Activated CD8-positive, alpha-beta memory T cell treated with anti-CD3 and anti-CD28 coated beads for 36 hours (primary cell): ENCODE measurements around the gene NOL4L. TPM values are rescaled to one million over a fixed set of nuclear protein-coding genes. Genes with fewer than 3 reads are reported as not detected.

Source experiments
- CTCF ChIA-PET: fragments of 350-600 bp; sonication (Branson Sonifier 250); formaldehyde crosslinking; loops from one replicate; lab custom pipeline; 2021; ENCODE audit warnings: antibody characterized with exemption; lab: Charles Lee
- POLR2A ChIA-PET: fragments of 350-600 bp; sonication (Branson Sonifier 250); formaldehyde crosslinking; loops from one replicate; lab custom pipeline; 2021; ENCODE audit warnings: antibody characterized with exemption; lab: Charles Lee
- total RNA-seq, 2 experiments: library from RNA; stranded (reverse); gene quantifications; one replicate each; pipeline ENCODE4 v1.2.3, GENCODE V29; 2021

NOL4L gene
- total RNA-seq, 2 experiments from 2014 or later = 9.9 to 10.9 TPM

DNA sequence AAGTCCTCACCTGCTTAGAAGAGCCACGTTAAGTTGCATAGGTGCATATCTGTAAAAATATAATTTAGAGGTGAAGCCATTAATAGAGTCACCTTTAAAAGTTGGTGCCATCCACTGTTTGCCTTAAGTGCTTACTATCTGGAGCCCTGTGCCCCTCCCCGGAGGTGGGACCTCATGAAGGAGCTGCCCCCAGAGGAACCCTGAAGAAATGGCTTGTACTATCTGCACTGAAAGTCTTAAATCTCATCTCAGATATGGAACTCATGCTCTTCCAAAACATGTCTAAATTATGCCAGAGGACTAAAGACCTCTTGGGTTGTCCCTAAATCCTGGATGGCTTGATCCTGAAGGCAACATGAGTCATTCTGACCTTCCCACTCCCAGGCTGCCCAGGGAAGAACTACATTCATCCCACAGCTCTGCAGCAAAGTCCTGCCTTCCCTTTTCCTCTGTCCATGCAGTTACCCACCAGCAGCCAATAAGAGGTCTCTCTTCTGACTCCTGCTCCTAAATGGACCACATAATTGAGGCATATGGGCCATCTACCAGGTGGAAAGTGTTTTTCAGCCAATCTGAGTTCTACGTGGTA is 141.7 kb downstream of the NOL4L start:
- ChIA-PET CTCF (no interaction called here), POLR2A (no interaction called here)

DNA sequence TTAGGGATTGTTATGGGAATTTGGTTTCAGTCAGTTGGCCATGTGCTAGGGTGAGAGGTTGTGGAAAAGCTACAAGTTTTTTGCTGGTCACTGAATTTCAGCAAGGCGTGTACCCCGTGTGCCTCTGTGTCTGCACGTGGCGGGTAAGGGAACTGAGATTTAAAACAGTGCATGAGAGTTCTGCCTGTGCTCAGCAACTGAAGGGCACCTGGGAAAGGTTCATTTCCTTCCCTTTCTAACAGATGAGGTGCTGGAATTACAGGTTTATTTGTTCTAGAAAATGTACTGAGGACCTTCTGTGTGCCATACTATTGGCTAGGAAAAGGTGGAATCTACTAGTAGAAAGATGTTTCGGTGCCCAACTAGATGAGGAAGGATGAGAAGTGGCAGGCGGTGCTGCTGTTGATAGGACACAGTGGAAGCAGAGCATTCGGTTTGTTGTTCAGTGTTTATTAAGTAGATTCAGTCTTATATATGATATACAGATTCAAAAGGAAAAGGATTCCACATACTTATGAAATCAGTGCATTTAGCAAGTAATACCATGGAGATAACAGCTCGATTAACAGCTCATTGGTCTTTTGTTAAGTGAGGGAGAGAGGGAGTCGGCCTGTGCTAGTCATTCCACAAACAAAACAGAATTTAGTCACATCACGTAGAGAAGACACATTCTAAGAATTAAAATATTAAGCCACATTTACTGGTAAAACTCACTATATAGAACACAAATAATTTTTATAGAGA is 142.3 kb downstream of the NOL4L start:
- ChIA-PET CTCF (no interaction called here), POLR2A (no interaction called here)

DNA sequence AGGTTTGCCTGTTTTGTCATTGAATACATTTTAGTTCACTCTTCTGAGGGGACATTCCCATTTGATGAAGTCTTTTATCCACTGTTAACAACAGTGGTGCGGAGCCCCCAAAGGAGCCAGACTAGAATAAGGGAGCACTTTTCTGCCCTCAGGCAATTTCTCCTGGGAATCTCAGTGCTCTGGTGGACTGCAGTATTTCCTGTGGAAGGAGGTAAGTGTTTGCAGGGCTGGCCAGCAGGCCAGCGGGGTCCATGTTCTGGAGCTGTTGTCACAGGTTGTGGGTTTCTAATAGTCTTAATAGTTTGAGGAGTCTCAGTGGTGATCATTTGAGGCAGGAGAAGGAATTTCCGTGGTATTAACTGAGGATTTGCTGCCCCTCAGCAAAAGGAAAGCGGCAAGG is 143.5 kb downstream of the NOL4L start:
- ChIA-PET CTCF (no interaction called here), POLR2A (no interaction called here)

DNA sequence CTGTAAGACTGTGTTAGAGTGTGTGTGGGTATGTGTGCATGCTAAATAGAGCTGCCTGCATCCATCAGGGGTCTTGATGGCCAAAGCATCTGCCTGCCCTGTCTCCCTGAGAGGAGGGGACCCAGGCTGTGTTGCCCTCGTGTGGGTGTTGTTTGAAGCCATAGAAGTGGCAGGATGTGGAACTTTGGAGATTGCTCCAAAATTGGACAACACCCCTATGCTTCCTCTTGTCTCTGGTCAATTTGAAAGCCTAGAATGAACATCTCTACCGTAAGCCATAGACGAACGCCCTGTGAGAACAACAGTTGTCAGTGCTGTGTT is 144.4 kb downstream of the NOL4L start:
- ChIA-PET POLR2A (no interaction called here), CTCF (no interaction called here)

DNA sequence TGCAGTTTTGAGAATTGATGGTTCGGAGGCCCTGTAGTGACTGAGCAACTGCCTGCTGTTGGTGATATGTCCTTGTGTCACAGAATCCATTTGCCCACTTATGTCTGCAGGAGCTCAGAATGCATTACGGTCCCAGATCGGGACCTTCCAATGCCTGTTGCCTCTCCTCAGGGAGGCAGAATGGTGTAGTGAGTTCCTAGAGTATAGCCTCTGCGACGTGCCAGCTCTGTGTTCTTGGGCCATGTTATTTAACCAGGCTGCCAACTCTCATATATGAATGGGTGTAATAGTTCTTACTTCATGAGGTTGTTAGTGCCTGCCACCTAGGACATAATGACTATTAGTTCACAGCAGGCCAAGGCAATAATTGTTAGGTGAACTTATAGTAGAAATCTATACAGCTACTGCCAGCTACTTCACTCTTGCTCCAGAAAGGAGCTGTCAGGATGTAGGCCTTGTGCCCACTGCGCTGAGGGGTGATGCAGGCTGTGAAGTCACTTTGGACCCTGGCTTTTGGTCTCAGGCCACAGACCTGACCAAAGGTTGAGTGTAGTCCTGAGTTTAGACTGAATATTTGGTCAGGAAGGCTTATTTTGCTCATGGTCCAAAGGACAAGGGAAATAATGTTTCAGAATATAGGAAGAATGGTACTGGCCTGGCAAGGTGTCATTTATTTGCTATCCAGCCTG is 144.9 kb downstream of the NOL4L start:
- ChIA-PET POLR2A (interaction anchor here (1.3 kb wide), 1 partner anchor 32 kb away, joined by 3 read pairs; no protein-coding TSS in a partner anchor), CTCF (no interaction called here)

DNA sequence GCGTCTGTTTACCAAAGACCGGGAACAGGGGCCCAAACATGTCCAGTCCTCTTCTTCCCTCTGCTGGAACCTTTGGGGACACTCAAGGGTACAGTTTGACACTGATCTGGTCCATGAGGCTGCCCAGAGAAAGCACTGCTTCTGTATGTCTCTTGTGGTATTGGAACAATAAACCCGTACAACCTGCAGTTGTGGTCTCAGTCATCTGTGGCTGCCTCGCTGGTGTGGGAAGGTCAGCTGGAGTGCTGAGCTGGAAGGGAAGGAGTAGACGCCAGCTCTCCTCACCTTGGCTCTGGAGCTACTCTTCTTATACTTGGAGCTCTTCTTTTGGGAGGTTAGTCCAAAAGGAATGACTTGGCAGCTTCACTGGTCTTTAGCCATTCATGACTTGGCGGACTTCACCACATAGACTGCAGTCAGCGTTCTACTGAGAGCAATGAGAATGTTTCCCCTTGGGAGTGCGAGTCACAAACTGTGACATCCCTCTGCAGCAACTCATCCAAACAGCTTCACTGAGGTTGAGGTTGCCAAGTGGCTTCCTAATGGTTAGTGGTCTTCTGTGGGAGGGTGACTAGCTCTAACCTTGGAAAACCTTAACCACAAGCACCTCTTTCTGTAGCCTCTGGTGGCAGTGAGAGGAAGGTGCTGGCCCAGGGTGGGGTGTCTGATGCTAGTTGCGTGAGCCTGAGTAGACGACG is 145.9 kb downstream of the NOL4L start:
- ChIA-PET CTCF (no interaction called here), POLR2A (interaction anchor here (0.5 to 1.3 kb wide), 2 partner anchors 31 to 209 kb away, joined by 3 read pairs; no protein-coding TSS in a partner anchor)

DNA sequence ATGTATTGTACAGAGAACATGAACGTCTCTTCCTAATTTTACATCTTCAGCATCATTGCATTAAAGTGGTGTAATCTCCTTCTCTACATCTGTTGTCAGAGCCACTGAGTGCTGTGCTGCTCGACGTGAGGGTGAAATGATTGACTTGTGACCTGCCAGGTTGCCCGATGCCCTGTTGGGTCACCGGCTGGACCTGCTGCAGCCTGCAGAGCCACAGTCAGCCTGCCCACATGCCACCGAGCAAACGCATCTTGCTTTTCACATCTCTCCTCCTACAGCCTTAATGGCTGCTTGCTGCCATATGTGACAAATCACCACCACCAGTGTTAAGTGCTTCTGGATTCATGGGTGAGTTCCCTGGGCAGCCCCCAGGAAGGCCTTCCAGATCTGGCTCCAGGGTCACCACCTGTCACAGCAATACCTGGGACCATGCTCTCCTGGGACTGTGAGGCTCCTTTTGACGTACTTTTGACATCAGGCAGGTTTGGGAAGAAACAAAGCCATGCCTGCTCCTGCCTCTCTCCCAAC is 146.7 kb downstream of the NOL4L start:
- ChIA-PET POLR2A (no interaction called here), CTCF (interaction anchor here (1.0 kb wide), 1 partner anchor 16 kb away, joined by 3 read pairs; no protein-coding TSS in a partner anchor)

DNA sequence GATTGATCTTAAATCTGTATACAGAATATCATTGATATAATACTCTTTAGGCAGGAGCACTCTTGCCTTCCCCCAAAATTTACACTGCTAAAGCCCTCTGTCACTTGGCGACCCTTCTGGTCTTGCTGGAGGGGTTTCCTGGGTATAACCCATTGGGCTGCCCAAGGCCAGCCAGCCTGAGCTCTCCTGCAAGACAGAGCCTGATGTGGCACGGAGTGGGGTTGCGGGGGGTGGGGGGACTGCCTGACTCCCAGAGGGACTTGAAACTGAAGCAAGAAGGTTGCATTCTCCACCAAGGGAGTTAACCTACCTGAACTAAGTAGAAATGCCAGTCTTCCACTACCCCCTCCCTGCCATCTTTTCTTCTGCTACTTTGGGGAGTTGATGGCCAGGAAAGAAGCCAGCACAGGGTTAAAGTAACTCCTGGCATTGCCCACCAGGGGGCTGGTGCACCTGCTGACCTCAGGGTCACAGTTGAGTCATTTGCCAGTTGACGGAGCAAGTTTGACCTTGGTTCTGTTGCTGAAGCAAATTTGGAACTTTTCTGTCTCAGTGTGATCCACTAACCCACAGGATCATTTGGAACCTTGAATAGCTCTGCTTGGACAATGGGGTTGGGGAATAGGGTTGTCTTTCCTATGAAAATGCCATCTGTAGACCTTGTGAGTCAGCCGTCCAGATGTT is 147.6 kb downstream of the NOL4L start:
- POLR2A ChIA-PET = interaction anchor here (0.6 kb wide), 1 partner anchor 306 kb away, joined by 3 read pairs; no protein-coding TSS in a partner anchor
- CTCF ChIA-PET = interaction anchor here (1.0 kb wide), 1 partner anchor 15 kb away, joined by 3 read pairs; no protein-coding TSS in a partner anchor

DNA sequence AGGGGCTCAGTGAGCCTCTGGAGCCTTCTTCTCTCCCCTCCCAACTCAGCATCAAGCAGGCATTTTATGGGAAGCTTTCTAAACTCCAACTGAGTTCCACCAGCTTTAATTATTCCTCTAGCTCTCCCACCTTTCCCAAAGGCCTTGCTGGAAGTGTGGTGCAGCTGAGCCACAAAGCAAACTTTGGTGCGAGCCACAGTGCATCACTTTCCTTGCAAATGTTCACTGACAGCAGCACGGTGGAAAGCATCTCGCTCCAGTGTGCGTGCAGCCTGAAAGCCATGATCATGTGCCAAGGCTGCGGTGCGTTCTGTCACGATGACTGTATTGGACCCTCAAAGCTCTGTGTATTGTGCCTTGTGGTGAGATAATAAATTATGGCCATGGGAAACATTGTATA is 148.2 kb downstream of the NOL4L start:
- ChIA-PET CTCF (no interaction called here), POLR2A (interaction anchor here (0.6 kb wide), 1 partner anchor 307 kb away, joined by 3 read pairs; no protein-coding TSS in a partner anchor)

DNA sequence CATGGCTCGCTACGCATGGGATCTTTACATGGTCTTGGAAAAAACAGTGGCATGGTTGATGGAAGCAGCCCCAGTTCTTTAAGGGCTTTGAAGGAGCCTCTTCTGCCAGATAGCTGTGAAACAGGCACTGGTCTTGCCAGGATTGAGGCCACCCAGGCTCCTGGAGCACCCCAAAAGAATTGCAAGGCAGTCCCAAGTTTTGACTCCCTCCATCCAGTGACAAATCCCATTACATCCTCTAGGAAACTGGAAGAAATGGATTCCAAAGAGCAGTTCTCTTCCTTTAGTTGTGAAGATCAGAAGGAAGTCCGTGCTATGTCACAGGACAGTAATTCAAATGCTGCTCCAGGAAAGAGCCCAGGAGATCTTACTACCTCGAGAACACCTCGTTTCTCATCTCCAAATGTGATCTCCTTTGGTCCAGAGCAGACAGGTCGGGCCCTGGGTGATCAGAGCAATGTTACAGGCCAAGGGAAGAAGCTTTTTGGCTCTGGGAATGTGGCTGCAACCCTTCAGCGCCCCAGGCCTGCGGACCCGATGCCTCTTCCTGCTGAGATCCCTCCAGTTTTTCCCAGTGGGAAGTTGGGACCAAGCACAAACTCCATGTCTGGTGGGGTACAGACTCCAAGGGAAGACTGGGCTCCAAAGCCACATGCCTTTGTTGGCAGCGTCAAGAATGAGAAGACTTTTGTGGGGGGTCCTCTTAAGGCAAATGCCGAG is 148.8 kb downstream of the NOL4L start:
- ChIA-PET CTCF (no interaction called here), POLR2A (interaction anchor here (0.6 kb wide), 2 partner anchors 18 to 274 kb away, joined by 3 to 8 read pairs; no protein-coding TSS in a partner anchor)

DNA sequence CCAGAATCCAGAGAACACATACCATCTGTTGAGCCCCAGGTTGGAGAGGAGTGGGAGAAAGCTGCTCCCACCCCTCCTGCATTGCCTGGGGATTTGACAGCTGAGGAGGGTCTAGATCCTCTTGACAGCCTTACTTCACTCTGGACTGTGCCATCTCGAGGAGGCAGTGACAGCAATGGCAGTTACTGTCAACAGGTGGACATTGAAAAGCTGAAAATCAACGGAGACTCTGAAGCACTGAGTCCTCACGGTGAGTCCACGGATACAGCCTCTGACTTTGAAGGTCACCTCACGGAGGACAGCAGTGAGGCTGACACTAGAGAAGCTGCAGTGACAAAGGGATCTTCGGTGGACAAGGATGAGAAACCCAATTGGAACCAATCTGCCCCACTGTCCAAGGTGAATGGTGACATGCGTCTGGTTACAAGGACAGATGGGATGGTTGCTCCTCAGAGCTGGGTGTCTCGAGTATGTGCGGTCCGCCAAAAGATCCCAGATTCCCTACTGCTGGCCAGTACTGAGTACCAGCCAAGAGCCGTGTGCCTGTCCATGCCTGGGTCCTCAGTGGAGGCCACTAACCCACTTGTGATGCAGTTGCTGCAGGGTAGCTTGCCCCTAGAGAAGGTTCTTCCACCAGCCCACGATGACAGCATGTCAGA is 149.6 kb downstream of the NOL4L start:
- ChIA-PET POLR2A (interaction anchor here (0.6 kb wide), 2 partner anchors 17 to 274 kb away, joined by 3 to 8 read pairs; no protein-coding TSS in a partner anchor), CTCF (no interaction called here)

DNA sequence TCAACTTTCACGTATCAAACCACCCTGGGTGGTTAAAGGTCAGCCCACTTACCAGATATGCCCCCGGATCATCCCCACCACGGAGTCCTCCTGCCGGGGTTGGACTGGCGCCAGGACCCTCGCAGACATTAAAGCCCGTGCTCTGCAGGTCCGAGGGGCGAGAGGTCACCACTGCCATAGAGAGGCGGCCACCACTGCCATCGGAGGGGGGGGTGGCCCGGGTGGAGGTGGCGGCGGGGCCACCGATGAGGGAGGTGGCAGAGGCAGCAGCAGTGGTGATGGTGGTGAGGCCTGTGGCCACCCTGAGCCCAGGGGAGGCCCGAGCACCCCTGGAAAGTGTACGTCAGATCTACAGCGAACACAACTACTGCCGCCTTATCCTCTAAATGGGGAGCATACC is 150.7 kb downstream of the NOL4L start:
- CTCF ChIA-PET = no interaction called here
- POLR2A ChIA-PET = no interaction called here

DNA sequence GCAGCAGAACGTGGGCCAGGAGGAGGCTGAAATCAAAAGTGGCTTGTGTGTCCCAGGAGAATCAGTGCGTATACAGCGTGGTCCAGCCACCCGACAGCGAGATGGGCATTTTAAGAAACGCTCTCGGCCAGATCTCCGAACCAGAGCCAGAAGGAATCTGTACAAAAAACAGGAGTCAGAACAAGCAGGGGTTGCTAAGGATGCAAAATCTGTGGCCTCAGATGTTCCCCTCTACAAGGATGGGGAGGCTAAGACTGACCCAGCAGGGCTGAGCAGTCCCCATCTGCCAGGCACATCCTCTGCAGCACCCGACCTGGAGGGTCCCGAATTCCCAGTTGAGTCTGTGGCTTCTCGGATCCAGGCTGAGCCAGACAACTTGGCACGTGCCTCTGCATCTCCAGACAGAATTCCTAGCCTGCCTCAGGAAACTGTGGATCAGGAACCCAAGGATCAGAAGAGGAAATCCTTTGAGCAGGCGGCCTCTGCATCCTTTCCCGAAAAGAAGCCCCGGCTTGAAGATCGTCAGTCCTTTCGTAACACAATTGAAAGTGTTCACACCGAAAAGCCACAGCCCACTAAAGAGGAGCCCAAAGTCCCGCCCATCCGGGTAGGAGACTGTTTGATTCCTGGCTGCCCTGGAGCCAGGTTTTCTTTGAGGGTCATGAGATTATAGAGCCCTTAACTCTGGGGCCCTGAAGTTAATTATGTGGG is 151.7 kb downstream of the NOL4L start:
- ChIA-PET POLR2A (no interaction called here), CTCF (no interaction called here)

DNA sequence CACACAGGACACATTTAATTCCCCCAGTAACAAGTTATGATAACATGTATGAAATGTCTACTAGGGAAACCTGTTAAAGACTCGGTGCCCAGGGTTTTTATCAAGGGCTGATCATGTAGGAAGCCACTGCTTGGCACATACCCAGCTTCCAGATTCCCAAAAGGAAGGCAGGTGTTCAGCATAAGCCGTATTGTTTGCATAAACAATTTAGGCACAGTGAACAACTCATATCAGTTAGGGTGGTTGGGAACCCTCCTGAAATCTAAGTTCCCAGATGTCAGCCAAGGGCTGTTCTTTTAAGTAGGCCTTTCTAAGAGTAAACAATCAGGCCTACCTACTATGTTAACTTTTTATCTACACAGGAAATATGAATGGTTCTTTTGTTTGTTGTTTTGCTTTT is 152.9 kb downstream of the NOL4L start:
- CTCF ChIA-PET = no interaction called here
- POLR2A ChIA-PET = no interaction called here

DNA sequence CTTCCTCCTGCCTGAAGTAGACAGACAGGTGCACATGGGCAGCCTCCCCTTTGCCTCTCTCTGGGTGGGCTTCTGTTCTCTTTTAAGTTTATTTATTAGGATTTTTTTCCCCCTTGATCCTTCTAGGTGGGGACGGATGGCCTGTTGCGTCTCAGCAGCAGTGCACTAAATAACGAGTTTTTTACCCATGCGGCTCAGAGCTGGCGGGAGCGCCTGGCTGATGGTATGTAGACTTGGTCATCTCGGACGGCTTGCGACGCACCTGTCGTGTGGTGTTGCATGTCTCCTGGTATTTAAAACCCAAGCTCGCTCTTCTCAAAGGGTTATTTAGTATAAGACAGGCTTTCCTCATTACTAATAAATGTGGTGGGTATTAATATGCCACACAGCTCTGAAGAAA is 153.7 kb downstream of the NOL4L start:
- POLR2A ChIA-PET = no interaction called here
- CTCF ChIA-PET = no interaction called here

DNA sequence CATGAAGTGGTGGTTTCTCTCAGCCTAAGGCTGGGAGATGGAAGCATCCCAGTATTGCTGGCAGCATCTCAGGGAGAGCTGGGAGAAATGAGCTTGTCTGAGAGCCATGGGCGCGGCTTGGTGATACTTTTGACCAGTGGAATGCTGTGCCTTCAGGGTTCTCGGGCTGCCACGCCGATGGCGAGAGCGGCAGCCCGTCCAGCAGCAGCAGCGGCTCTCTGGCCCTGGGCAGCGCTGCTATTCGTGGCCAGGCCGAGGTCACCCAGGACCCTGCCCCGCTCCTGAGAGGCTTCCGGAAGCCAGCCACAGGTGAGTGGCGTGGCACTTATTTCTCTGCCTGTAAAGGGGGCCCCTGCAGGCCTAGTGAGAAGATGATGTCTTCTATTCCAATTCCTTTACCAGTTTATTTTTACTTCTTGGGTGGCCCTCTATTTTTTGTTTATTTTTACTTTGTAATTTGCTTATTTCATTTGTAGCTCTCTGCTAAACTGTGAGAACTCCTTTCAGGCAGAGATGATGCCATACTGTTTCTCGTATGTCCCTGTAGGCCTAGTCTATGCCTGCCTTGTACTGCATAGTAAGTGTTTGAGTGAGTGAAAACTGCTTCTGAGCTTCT is 155.3 kb downstream of the NOL4L start:
- CTCF ChIA-PET = no interaction called here
- POLR2A ChIA-PET = no interaction called here

DNA sequence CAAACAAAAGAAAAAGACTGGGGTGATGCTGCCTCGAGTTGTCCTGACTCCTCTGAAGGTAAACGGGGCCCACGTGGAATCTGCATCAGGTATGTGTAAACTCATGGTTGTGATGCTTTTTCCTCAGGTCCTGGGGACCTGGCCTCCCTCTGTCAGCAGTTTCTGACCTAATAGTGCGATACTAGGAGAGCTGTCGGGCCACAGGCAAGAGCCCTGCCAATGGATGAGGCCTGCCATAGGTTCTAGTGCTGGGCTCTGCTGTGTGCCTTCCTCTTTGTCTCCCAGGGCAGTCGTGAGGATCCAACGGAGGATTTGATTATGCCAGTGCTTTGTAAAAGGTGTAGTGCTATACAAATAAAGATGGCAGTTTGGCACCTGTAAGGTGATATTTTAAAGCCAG is 155.8 kb downstream of the NOL4L start:
- ChIA-PET CTCF (interaction anchor here (0.9 kb wide), 1 partner anchor 244 kb away, joined by 3 read pairs; the partner anchor contains the start of gene C20orf203), POLR2A (no interaction called here)
